Measurements from ENCODE around the gene PRKAR2A.
"Not testable (repeated sequence)": the region's sequence is repeated elsewhere in the genome, so short reads cannot be mapped to it uniquely, and the experiment has no call there.

PRKAR2A gene

DNA sequence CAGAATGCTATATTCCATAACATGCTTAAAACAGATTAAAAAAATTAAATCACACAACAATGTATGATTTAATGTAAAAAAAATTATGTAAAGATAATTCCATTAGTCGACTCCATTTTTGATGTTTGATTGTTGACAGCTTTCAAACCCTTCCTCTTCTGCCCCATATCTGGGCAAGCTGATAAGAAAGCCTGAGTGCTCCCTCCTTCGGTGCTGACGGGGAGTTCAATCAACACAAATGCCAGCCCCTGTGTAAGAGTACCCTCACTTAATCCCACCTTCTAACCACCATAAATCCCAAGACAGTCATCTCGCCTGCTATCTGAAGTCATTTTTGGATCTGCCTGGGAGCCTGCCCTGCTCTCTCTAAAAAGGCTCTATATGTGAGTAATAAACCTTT, 70.8 kb downstream of the PRKAR2A start:
- no peak for FAIRE-seq

DNA sequence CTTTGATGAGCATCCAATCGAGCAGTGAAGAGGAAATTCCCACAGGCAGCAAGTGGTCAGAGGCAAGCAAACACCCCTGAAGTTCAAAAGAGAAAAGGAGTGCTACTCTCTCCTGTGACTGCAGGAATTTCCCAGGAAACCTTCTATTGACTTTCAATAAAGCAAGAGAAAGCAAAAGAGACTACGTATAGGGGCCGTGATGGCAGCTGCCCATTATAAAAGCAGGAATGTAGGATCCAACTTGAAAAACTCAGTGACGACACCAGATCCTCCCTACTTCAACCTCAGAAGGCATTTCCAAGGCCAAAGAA, 77.5 kb downstream of the PRKAR2A start:
- FAIRE-seq, result no peak

DNA sequence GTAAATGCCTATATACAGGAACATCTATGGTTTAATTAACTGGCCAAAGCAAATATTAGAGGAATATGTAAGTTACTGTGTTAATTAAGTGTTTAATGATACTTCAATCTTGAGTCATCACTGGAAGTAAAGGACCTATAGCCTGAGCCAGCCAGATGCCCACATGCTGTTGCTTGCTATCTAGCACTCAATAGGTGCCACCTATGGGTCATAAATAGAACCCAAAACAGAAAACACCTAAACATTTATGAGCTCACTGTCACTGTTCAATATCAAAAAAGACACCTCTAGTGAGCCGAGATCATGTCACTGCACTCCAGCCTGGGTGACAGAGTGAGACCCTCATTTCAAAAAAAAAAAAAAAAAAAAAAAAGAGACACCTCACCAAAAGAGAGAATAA, 82.3 kb downstream of the PRKAR2A start:
- FAIRE-seq, result no peak

DNA sequence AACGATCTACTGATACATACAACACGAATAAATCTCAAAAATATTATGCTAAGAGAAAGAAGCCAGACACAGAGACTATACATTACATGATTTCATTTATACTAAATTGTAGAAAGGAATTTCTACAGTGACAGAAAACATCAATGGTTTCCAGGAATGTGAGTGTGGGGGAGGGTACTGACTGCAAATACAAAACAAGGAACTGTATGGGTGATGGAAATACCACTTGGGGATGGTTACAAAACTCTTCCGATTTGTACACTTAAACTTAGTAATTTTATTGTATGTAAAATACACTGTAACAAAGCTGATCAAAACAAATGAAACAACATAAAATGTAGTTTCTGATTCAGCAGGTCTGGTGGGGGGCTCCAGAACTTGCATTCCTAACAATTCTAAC, 84.9 kb downstream of the PRKAR2A start:
- no peak for FAIRE-seq

DNA sequence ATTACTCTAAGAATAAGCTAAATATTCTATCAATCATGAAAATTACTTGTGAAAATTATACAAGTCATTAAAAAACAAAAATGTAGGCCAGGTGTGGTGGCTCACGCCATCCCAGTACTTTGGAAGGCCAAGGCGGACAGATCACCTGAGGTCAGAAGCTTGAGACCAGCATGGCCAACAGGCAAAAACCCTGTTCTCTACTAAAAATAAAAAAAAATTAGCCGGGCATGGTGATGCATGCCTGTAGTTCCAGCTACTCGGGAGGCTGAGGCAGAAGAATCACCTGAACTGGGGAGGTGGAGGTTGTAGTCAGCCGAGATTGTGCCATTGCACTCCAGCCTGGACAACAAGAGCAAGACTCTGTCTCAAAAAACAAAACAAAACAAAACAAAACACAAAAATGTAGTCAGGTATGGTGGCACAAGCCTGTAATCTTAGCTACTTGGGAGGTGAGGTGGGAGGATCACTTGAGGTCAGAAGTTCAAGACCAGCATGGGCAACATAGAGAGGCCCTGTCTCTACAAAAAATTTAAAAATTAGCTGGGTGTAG, 87.6 kb downstream of the PRKAR2A start:
- not testable (repeated sequence) for FAIRE-seq

DNA sequence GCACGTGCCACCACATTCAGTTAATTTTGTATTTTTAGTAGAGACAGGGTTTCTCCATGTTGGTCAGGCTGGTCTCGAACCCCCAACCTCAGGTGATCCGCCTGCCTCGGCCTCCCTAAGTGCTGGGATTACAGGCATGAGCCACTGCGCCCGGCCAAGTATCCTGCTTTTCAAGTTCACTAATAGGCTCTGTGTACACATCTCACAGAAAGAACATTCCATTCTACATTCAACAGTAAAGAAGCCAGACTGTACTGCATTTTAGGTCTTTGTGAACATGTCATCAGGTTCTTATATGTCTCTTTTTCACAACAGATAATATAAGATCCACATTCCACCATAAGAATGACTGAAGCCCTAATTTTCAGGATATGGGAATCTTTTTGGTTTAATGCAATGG, 88.1 kb downstream of the PRKAR2A start:
- not testable (repeated sequence) for FAIRE-seq

DNA sequence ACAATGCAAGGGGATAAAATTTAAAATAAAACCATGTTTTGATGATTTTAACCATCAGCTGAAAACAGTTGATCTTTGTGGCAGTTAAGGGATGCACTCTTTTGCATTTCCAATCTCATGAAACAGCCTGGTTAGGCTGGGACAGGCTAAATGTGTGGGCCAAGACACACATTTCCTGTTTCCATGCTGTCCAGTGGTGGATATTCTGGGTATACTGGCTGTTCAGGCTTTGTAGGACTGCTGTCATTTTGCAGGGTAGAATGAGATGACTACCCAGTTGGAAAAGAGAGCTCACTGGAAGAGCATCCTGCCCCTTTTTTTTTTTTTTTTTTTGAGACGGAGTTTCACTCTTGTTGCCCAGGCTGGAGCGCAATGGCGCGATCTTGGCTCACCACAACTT, 88.6 kb downstream of the PRKAR2A start:
- no peak for FAIRE-seq

DNA sequence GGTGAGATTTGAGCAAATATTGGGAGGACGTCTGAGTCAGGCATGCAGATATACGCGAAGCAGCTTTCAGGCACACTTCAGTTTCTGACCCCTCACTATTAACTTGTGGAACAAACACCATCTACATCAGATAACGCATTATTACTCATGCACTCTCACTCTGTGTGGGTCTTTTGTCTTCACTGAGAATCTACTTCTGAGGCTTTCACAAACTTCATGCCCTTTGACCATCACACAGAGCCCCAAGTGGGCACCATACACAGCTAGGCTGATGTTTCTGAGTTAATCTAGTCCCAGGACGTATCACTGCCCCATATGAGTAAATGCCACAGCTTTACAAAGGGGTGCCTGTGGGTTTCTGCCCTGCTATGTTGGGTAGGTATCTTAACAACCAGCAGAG, 91.0 kb downstream of the PRKAR2A start:
- no peak for FAIRE-seq

DNA sequence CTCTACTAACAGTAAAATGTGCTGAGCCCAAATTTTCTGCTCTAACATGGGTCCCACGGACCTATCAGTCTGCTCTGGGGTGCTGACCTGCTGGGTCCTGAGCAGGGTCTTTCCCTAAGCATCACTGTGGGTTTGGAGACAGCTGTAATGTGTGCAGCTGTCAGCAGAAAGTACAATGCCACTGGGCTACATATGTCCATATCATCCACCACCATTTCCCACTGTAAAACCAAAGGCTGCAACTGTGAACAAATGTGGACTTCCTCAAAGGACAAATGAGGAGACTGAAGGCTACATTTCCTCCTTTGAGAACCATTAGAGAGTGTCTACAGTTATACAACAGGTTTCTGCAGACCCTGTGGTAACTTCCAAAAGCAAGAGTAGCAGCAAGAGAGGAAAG, 96.8 kb downstream of the PRKAR2A start:
- no peak for FAIRE-seq

DNA sequence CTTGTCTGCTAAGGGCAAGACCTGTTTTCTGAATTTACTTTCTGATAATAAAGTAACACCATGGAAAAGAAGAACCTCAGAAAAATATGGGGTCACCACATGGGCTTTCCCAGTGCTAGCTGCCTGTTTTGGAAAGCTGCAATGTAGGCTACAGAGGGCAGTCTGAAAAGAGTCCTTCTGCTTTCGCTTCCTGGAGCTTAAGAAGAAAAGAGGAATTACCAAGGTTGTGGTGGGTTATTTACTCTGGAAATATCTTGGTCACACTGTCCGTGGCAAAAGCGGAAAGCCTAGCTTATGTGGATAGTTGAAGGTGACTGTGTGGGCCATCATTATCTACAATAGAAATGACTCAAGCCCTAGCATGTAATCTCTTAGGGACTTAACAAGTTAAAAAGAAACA, 98.9 kb downstream of the PRKAR2A start:
- FAIRE-seq, result no peak

DNA sequence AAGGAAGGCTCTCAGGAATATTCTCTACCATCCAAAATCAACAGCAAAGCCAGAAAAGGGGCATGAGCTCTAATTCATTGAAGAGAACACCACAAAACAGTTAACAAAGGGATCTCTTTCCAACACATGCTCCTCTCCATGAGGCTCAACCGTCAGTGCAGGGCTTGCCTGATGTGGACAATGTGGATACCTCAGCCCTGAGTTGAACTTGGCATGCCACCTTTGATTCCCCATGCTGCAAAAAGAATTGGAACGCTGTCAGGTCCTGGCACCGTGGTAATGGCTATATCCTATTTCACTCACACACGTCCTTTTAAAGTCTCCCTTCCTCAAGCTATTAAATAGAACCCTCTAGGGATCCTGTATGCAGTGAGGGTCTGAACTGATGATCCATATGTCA, 100.0 kb downstream of the PRKAR2A start:
- FAIRE-seq, result no peak

DNA sequence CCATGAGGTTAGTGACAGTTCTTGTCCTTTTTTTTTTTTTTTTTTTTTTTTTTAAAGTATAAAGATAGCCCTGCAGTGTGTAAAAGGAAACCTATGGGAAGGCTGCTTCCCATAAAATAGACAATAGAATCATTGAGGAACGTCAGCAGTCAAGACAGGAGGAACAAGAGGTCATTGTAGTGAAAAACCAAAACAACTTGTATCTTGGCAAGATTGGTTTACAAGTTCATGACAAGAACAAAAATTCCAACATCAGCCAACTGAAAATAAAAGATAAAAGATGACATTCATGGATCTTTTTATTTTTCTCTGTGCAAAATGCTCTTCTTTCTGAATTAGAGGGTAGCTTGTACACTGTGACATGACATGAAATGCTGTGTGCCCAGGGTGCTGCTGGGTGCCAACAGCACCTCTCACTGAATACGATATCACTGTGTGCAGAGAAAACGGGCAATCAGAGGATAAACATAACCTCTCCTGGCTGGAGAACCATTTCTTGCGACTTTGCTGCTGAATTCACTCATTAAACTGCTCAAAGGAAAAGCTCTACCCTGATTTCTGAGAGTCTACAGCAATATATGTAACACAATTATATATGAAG, 100.6 kb downstream of the PRKAR2A start:
- no peak for FAIRE-seq

DNA sequence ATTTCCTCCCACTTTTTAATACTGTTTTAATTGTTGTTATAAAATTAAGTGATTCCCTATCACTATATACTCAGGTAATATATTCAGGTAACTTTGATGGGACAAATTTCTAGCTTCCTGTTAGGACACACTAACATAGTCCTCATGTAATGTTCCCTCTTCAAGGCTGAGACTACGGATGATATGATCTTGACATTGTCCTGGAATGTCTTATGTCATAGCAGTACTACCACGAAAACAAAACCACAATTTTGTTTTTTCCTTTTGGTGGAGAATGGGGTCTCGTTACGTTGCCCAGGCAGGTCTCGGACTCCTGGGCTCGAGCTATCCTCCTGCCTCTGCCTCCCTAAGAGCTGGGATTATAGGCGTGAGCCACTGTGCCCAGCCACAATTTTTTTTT, 103.9 kb downstream of the PRKAR2A start:
- no peak for FAIRE-seq

DNA sequence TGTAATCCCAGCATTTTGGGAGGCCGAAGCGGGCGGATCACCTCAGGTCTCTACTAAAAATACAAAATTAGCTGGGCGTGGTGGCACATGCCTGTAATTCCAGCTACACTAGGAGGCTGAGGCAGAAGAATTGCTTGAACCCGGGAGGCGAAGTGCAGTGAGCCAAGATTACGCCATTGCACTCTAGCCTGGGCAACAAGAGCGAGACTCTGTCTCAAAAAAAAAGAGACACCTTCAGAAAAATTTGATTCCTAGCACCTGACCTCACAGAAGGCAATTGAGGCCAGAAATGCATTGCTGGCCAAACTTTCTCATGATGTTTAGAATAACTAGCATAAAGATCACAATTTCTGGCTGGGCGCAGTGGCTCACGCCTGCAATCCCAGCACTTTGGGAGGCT, 106.4 kb downstream of the PRKAR2A start:
- FAIRE-seq, result not testable (repeated sequence)

DNA sequence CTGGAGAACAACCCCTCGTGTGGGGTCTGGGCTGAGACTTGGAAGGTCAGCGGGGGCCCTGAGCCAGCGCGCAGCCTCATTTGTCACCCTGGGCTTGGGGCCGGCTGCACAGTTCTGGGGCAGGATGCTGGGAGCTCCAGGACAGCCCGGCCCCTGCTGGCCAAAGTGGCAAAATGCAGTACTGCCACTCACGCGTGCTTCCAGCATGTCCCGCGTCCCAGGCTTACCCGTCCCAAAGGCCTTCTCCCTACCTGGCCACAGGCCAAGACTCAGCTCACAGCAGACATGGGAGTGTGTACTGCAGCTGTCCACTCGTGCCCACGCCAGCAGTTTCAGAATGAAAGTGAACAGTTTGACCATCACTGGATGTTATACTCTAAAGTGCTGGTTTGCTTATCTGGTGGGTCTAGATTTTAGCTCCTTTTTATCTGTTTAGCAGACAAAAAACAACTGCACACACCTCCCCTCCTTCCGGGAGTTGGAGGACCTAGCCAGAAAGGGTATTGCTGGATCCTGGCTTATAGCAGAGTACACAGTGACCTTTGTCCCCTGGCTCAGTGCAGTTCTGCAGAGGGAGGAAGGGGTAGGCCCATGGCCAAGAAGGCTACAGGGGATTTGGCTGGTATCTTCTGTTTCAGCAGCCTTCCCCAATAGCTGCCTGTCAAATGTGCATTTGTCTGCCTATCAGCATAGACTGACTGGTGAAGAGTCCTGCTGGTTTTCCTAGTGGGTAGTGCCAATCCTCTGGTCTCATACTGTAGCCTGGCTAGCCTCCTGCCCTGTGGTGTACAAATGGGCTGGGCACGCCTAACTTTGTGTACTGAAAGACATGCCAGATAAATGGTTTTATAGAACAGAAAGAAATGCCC, 107.5 kb downstream of the PRKAR2A start:
- no peak for FAIRE-seq

DNA sequence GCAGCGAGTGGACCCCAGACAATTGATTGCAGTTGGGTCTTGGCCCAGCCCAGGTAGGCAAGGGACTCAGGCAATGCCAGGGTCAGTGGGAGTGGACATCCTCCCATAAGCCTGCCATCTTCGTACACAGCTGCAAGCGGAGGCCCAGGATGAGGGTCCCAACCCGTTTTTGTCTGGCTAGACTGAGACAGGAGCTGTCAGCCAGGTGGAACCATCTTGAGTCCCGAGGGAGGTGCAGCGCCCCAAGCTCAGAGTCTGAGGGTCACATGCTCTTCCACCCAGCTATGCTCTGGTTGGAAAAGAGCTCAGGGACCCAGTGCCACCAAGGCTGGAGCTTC, 108.1 kb downstream of the PRKAR2A start:
- FAIRE-seq, result no peak

DNA sequence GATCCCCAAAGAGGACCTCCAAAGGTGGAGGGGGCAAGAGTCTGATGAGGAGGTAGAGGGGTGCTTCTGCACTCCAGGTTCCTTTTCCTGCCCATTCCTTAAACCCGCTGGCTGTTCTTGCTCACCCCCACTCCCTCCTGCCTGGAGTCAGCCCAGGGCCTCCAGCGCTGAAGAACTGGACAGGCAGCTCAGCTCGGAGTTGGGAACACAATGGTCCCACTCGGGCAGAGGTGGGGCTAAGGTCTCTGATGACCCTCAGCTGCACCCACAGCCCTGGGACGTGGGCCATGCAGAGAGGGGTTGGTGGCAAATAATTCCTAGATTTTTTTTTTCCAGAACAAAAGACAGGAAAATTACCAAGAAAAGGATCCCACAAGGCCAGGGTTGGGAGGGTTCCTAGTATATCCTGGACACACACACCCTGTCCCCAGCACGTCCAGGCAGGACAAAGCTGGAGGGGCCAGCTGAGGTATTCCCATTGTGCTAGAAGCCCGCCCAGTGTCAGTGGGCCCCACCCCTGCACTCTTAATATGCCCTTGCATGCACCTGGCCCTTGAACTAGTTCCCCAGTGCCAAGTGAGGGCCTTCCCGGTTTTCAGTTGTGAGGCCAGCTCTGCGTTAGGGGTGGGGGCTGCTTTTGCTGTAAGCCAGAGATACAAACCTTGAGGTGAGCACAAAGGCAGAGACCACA, 108.6 kb downstream of the PRKAR2A start:
- no peak for FAIRE-seq

DNA sequence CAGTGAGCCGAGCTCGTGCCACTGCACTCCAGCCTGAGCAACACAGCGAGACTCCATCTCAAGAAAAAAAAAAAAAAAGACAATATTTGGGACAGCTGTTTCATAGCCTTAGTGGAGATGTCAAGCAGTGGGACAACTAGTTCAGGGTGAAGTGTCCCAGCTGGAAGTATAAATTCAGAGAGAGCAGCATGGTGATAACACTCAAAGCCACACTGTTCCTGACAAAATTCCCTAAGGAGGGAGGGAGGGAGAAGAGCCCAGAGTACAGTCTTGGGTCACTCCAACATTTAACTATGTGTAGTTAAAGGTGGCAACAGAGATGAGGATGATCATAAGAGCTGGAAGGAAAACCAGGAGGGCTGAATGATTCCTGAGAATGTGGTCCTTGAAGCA, 109.5 kb downstream of the PRKAR2A start:
- no peak for FAIRE-seq

DNA sequence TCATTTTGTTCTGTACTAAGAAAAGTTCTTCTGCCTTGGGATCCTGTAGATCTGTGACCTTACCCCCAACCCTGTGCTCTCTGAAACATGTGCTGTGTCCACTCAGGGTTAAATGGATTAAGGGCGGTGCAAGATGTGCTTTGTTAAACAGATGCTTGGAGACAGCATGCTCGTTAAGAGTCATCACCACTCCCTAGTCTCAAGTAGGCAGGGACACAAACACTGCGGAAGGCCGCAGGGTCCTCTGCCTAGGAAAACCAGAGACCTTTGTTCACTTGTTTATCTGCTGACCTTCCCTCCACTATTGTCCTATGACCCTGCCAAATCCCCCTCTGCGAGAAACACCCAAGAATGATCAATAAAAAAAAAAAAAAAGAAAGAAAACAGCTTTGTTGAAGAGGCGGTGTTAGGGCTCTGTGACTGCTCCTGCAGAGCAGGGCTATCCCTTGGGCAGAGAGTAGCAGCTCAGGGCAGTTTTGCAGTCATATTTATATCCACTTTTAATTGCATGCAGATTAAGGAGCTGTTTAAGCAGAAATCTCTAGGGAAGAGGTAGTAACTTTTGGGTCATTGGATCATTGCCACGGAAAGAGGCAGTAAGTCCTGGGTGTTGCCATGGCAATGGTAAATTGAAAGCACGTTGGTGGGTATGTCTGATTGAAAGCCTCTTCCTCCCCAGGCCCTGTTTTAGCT, 112.5 kb downstream of the PRKAR2A start:
- not testable (repeated sequence) for FAIRE-seq

DNA sequence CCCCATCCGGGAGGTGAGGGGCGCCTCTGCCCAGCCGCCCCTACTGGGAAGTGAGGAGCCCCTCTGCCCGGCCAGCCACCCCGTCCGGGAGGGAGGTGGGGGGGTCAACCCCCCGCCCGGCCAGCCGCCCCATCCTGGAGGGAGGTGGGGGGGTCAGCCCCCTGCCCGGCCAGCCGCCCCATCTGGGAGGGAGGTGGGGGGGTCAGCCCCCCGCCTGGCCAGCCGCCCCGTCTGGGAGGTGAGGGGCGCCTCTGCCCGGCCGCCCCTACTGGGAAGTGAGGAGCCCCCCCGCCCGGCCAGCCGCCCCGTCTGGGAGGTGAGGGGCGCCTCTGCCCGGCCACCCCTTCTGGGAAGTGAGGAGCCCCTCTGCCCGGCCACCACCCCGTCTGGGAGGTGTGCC, 113.1 kb downstream of the PRKAR2A start:
- FAIRE-seq, result not testable (repeated sequence)

DNA sequence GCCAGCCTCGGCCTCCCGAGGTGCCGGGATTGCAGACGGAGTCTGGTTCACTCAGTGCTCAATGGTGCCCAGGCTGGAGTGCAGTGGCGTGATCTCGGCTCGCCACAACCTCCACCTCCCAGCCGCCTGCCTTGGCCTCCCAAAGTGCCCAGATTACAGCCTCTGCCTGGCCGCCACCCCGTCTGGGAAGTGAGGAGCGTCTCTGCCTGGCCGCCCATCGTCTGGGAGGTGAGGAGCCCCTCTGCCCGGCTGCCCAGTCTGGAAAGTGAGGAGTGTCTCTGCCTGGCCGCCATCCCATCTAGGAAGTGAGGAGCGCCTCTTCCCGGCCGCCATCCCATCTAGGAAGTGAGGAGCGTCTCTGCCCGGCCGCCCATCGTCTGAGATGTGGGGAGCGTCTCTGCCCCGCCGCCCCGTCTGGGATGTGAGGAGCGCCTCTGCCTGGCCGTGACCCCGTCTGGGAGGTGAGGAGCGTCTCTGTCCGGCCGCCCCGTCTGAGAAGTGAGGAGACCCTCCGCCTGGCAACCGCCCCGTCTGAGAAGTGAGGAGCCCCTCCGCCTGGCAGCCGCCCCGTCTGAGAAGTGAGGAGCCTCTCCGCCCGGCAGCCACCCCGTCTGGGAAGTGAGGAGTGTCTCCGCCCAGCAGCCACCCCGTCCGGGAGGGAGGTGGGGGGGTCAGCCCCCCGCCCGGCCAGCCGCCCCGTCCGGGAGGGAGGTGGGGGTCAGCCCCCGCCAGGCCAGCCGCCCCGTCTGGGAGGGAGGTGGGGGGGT, 113.7 kb downstream of the PRKAR2A start:
- not testable (repeated sequence) for FAIRE-seq

DNA sequence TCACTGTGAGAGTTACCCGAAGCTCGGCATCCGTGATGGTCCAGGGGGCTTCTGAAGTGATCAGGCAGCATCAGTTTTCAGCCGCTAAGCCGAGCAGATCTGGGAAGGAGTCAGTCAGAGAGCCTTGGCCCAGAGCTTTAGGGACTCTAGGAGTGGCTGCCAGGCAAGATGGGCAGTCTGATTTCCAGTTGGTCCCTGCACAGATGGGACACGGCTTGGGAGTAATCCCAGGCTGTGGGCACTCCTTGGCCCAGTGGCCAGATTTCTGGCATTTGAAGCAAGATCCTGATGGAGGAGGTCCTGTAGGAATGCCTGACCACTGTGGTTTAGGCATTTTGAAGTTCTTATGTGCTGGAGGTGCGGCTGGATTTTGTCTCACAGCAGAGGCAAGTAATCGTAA, 120.2 kb downstream of the PRKAR2A start:
- FAIRE-seq, result no peak

Data from endometrium (tissue), 2 donors.